Neural cell (in vitro differentiated cells): Measurements from ENCODE around the gene P3R3URF. TPM values are rescaled to one million over a fixed set of nuclear protein-coding genes. Genes with fewer than 3 reads are reported as not detected.

Experiments used
- H2AFZ ChIP-seq: fragments of 200-600, 300-800 bp; sonication (generic), shearing (Covaris generic); 2 replicates; pipeline ENCODE4 v1.6.0; 2014; ENCODE audit warnings: low read depth, mild to moderate bottlenecking, antibody characterized with exemption, low read length, moderate library complexity
- H3F3A ChIP-seq: fragments of 200-600 bp; shearing (Covaris generic); 2 replicates; pipeline ENCODE4 v1.6.1; 2016; ENCODE audit warnings: mild to moderate bottlenecking, moderate library complexity, mixed read lengths, antibody characterized with exemption, low read length; ENCODE audit not compliant: insufficient read depth, poor library complexity, severe bottlenecking
- H3K27ac ChIP-seq: fragments of 200-600, 300-800 bp; sonication (generic), shearing (Covaris generic); 2 replicates; pipeline ENCODE4 v1.5.1; 2014; ENCODE audit warnings: mild to moderate bottlenecking, low read length, moderate library complexity
- H3K27me3 ChIP-seq: fragments of 300-800, 200-600 bp; sonication (generic), shearing (Covaris generic); 2 replicates; pipeline ENCODE4 v1.6.0; 2014; ENCODE audit warnings: mild to moderate bottlenecking, low read depth, low read length, moderate library complexity; ENCODE audit not compliant: insufficient read depth
- H3K36me3 ChIP-seq: fragments of 300-800, 200-600 bp; sonication (generic), shearing (Covaris generic); 2 replicates; pipeline ENCODE4 v1.5.1; 2014; ENCODE audit warnings: mild to moderate bottlenecking, antibody characterized with exemption, low read length, moderate library complexity; ENCODE audit not compliant: insufficient read depth
- H3K4me2 ChIP-seq: fragments of 300-800, 200-600 bp; sonication (generic), shearing (Covaris generic); 2 replicates; pipeline ENCODE4 v1.6.0; 2014; ENCODE audit warnings: mild to moderate bottlenecking, low read length
- H3K4me3 ChIP-seq: fragments of 300-800, 200-600 bp; sonication (generic), shearing (Covaris generic); 2 replicates; pipeline ENCODE4 v1.5.1; 2014; ENCODE audit warnings: mild to moderate bottlenecking, low read length, moderate library complexity
- H3K79me2 ChIP-seq: fragments of 200-600 bp; shearing (Covaris generic); replicated peaks from 2 replicates; pipeline ENCODE4 v1.6.0; 2014; ENCODE audit warnings: mild to moderate bottlenecking, low read length, moderate library complexity; ENCODE audit not compliant: insufficient read depth
- H3K9ac ChIP-seq: fragments of 300-800, 200-600 bp; sonication (generic), shearing (Covaris generic); 2 replicates; pipeline ENCODE4 v1.6.1; 2016; ENCODE audit warnings: mild to moderate bottlenecking, low read length, mixed read lengths
- H3K9me2 ChIP-seq: fragments of 200-600 bp; shearing (Covaris generic); 2 replicates; pipeline ENCODE4 v1.6.1; 2016; ENCODE audit warnings: mild to moderate bottlenecking, low read length, mixed read lengths; ENCODE audit not compliant: insufficient read depth
- H3K9me3 ChIP-seq: fragments of 200-600, 300-800 bp; sonication (generic), shearing (Covaris generic); 2 replicates; pipeline ENCODE4 v1.6.1; 2016; ENCODE audit warnings: mild to moderate bottlenecking, mixed run types, low read length, moderate library complexity, mixed read lengths
- H4K20me1 ChIP-seq: fragments of 200-600 bp; shearing (Covaris generic); 2 replicates; pipeline ENCODE4 v1.6.1; 2016; ENCODE audit warnings: mild to moderate bottlenecking, mixed run types; ENCODE audit not compliant: insufficient read depth
- CTCF ChIP-seq: fragments of 450-650 bp; IDR thresholded peaks from 2 replicates; pipeline ENCODE4 v1.5.1; 2014; ENCODE audit warnings: antibody characterized with exemption, mild to moderate bottlenecking, moderate library complexity; ENCODE audit not compliant: poor library complexity, severe bottlenecking
- EP300 ChIP-seq: fragments of 450-650 bp; conservative IDR thresholded peaks from 2 replicates; pipeline ENCODE4 v1.6.1; 2014; ENCODE audit warnings: antibody characterized with exemption, mild to moderate bottlenecking, moderate library complexity; ENCODE audit not compliant: poor library complexity, severe bottlenecking
- EZH2 ChIP-seq: fragments of 200-600, 300-800 bp; shearing (Covaris generic), sonication (generic); IDR thresholded peaks from 2 replicates; pipeline ENCODE4 v1.6.1; 2014; ENCODE audit warnings: antibody characterized with exemption, low read length, borderline replicate concordance, mild to moderate bottlenecking; ENCODE audit not compliant: insufficient read depth, poor library complexity, severe bottlenecking
- MXI1 ChIP-seq: fragments of 450-650 bp; conservative IDR thresholded peaks from 2 replicates; pipeline ENCODE4 v1.6.1; 2014; ENCODE audit warnings: antibody characterized with exemption, mild to moderate bottlenecking; ENCODE audit not compliant: poor library complexity, severe bottlenecking
- POLR2AphosphoS5 ChIP-seq: IDR thresholded peaks from 2 replicates; pipeline ENCODE4 v1.6.1; 2012
- RAD21 ChIP-seq: fragments of 450-650 bp; conservative IDR thresholded peaks from 2 replicates; pipeline ENCODE4 v1.6.1; 2014; ENCODE audit warnings: antibody characterized with exemption, mild to moderate bottlenecking, moderate library complexity
- REST ChIP-seq: IDR thresholded peaks from 2 replicates; pipeline ENCODE4 v1.6.1; 2012; ENCODE audit warnings: borderline replicate concordance
- SMC3 ChIP-seq: fragments of 450-650 bp; conservative IDR thresholded peaks from 2 replicates; pipeline ENCODE4 v1.6.1; 2014; ENCODE audit warnings: antibody characterized with exemption, mild to moderate bottlenecking, moderate library complexity; ENCODE audit not compliant: poor library complexity
- TAF1 ChIP-seq: IDR thresholded peaks from 2 replicates; pipeline ENCODE4 v1.6.1; 2012; ENCODE audit warnings: low read depth
- polyA plus RNA-seq: library from polyadenylated mRNA; depleted of rRNA; stranded (reverse); fragments of >200 nt; gene quantifications from 2 replicates; pipeline ENCODE4 v1.2.3, GENCODE V29; 2014

P3R3URF gene
- polyA plus RNA-seq, 1 donor from 2014 or later: not detected

- Histone ChIP-seq H3K36me3 (no peaks in the 10 kb centered on the region), H3K79me2 (peaks cover 6% of the 10 kb centered on the region), H3K4me2 (no peak overlapping the region), H3K4me3 (no peak overlapping the region), H3F3A (peaks cover 4% of the 10 kb centered on the region), H3K27ac (no peak overlapping the region), H4K20me1 (no peaks in the 10 kb centered on the region), H3K9ac (no peak overlapping the region), H2AFZ (no peak overlapping the region), H3K9me3 (no peaks in the 10 kb centered on the region), H3K9me2 (no peaks in the 10 kb centered on the region), H3K27me3 (no peaks in the 10 kb centered on the region)
- no peak for TF ChIP-seq POLR2AphosphoS5
- no peak for TF ChIP-seq MXI1
- TF ChIP-seq TAF1: no peak
- no peak for TF ChIP-seq SMC3
- no peak for TF ChIP-seq EP300
- TF ChIP-seq CTCF: no peak
Measured at GRCh38 chr1:46136711-46137110, 39.6 kb downstream of the P3R3URF start.

- no peaks in the 10 kb centered on the region for H3K9me3 ChIP-seq
- peak overlapping the region; percentile 83 for H3K4me3 ChIP-seq
- peak overlapping the region; percentile 68 for H3K4me2 ChIP-seq
- H3K9me2 ChIP-seq: no peaks in the 10 kb centered on the region
- H3K27ac ChIP-seq: peak overlapping the region; percentile 98
- H3K9ac ChIP-seq: no peak overlapping the region
- no peaks in the 10 kb centered on the region for H3K36me3 ChIP-seq
- no peaks in the 10 kb centered on the region for H4K20me1 ChIP-seq
- H3K79me2 ChIP-seq: peaks cover 24% of the 10 kb centered on the region
- no peak overlapping the region for H2AFZ ChIP-seq
- H3F3A ChIP-seq: peaks cover 5% of the 10 kb centered on the region
- TF ChIP-seq SMC3 (no peak), POLR2AphosphoS5 (no peak), EZH2 (no peak), EP300 (no peak), REST (no peak), RAD21 (no peak), MXI1 (no peak), TAF1 (no peak), CTCF (no peak)
- no peaks in the 10 kb centered on the region for H3K27me3 ChIP-seq
Measured at GRCh38 chr1:46134660-46135331, 41.5 kb downstream of the P3R3URF start.
